ENCODE results near the gene PPOX.

PPOX gene

GRCh38 chr1:161165742-161166668 lies at the start of gene PPOX:
Gene PPOX (plus strand): TSS chr1:161166426. CDS start chr1:161166848, 422 bp downstream.
- no peaks in the 10 kb centered on the region for H4K20me1 ChIP-seq
- TF ChIP-seq Cebpa-rat (IDR thresholded peaks at IDR 0.05), result no peak
- peaks cover 28% of the 10 kb centered on the region for H3K4me1 ChIP-seq
- peak within 1 kb of the TSS; percentile 99 for H3K4me2 ChIP-seq
- peak within 1 kb of the TSS; percentile 79 for H3K9ac ChIP-seq
- H3K36me3 ChIP-seq, result peaks cover 62% of the 10 kb centered on the region
- peak within 1 kb of the TSS; percentile 75 for H3K4me3 ChIP-seq
- H3K9me3 ChIP-seq, result no peaks in the 10 kb centered on the region
- H3K27ac ChIP-seq, result peak within 1 kb of the TSS; percentile 59
- H3K27me3 ChIP-seq, result no peaks in the 10 kb centered on the region

DNA sequence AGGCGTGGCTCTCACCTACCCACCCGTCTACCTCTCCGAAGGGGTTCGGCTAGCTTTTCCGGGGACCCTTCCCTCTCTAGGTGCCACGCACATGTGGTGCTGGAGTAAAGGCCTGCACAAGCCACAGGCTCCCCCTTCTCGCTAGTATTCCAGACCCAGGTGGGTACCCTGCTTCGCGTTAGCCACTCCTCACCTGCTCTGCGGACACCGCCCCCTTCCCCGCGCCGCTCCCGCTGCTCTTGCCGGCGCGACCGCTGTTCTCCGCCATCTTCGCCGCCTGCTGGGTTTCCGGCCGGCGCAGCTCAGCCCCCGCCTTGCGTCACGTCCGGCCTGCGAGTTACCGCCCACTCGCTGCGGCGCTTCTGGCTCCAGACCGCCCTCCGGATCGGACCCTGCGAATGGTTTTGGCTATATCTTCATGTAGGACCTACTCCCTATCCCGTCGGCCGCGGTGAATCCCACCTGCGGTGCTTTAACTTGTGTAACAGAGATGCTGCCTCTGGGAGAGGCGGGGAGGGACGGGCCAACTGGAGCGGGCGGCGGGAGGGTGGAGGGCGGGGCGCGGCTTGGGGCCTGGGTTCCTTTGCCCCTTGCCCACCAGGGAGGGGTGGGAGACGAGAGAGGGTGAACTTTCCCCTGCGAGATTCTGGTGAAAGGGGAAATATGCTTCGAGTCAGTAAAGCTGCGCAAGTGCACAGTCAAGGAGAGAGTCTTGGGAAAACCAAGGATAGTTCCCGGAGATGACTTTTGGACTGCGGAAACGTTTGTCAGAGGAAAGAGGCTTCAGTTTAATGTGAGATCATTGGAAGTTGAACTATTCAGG lies 48.3 kb upstream of the PPOX start, which contains the start of the genes NIT1 and PFDN2:
Gene NIT1, plus strand, starts transcription at position 347 of the 823 bp plus-strand sequence. Its CDS starts 72 bp downstream, at position 419.
Gene PFDN2, minus strand, starts transcription at position 279 of the 823 bp plus-strand sequence. Its CDS starts 11 bp downstream, at position 268.
- H3K4me3 ChIP-seq, result peak within 1 kb of the TSS; percentile 94
- H3K27ac ChIP-seq, result peak within 1 kb of the TSS; percentile 90
- H3K27me3 ChIP-seq, result no peaks in the 10 kb centered on the region
- H3K36me3 ChIP-seq, result peaks cover 65% of the 10 kb centered on the region
- no peaks in the 10 kb centered on the region for H3K9me3 ChIP-seq
- H4K20me1 ChIP-seq, result peaks cover 41% of the 10 kb centered on the region
- no peak for TF ChIP-seq Cebpa-rat (IDR thresholded peaks at IDR 0.05)
- H3K9ac ChIP-seq, result peak within 1 kb of the TSS; percentile 93
- peak within 1 kb of the TSS; percentile 96 for H3K4me2 ChIP-seq
- H3K4me1 ChIP-seq, result peaks cover 62% of the 10 kb centered on the region

DNA sequence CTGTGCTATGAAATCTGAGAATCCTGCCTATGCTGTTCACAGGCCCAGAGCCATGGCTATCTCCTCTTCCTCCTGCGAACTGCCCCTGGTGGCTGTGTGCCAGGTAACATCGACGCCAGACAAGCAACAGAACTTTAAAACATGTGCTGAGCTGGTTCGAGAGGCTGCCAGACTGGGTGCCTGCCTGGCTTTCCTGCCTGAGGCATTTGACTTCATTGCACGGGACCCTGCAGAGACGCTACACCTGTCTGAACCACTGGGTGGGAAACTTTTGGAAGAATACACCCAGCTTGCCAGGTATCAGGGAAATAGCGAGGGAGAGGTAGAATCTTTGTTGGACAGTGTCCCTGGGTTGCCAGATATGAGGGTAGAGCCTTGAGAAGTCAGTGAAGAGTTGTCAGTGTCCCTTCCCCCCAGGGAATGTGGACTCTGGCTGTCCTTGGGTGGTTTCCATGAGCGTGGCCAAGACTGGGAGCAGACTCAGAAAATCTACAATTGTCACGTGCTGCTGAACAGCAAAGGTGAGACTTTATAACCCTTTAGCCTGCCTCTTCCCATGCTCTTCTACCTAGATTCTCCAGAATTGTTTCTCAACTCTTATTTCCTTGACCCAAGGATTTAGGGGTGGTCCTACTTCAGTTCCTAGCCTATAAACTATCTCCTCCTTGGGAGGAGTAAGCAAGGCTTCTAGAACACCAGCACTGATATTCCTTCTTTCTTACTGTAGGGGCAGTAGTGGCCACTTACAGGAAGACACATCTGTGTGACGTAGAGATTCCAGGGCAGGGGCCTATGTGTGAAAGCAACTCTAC lies 46.9 kb upstream of the PPOX start:
- H3K9me3 ChIP-seq, result no peaks in the 10 kb centered on the region
- TF ChIP-seq Cebpa-rat (IDR thresholded peaks at IDR 0.05), result no peak
- H3K9ac ChIP-seq, result peak overlapping the region; percentile 93
- H3K36me3 ChIP-seq, result peaks cover 68% of the 10 kb centered on the region
- H3K4me3 ChIP-seq, result peak overlapping the region; percentile 94; the same call in 1 of the 2 replicates
- peak overlapping the region; percentile 96 for H3K4me2 ChIP-seq
- no peaks in the 10 kb centered on the region for H3K27me3 ChIP-seq
- H3K27ac ChIP-seq, result peak overlapping the region; percentile 90
- peaks cover 49% of the 10 kb centered on the region for H3K4me1 ChIP-seq
- peaks cover 36% of the 10 kb centered on the region for H4K20me1 ChIP-seq

DNA sequence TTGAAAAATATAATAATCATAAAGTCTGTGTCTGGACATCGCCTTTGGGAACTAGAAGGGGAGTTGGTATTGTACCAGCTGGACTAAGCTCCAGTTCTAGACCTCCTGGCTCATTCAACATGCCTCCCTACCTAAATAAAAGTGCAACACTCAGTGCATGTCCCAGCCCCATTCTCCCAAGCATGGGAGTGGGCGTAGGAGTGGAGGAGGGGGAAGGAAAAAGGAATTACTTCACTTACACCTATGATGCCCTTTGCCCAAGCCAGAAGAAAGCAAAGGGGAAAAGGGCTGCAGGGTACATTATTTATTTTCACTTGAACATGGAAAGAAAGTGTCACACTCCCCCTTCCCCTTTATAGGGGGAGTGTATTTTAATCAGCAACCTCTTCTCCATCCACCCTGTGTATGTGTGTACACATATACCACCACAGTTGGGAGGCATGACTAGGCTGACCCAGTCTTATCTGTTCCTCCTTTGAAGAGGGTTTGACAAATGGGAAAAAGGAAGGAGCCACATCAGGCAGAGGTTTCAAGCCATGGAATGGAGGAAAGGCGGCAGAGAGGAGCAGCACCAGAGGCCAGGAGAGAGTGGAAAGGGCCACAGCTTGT lies 45.1 kb upstream of the PPOX start:
- no peak overlapping the region for H3K27ac ChIP-seq
- H3K4me1 ChIP-seq, result peaks cover 32% of the 10 kb centered on the region
- H3K4me3 ChIP-seq, result no peak overlapping the region
- H3K27me3 ChIP-seq, result no peaks in the 10 kb centered on the region
- peaks cover 68% of the 10 kb centered on the region for H3K36me3 ChIP-seq
- no peaks in the 10 kb centered on the region for H3K9me3 ChIP-seq
- H3K4me2 ChIP-seq, result no peak overlapping the region
- H4K20me1 ChIP-seq, result peaks cover 35% of the 10 kb centered on the region
- 0 out of 2 replicates have a peak overlapping the region, but pooled peaks have one; percentile 21 for H3K9ac ChIP-seq
- no peak for TF ChIP-seq Cebpa-rat (IDR thresholded peaks at IDR 0.05)

DNA sequence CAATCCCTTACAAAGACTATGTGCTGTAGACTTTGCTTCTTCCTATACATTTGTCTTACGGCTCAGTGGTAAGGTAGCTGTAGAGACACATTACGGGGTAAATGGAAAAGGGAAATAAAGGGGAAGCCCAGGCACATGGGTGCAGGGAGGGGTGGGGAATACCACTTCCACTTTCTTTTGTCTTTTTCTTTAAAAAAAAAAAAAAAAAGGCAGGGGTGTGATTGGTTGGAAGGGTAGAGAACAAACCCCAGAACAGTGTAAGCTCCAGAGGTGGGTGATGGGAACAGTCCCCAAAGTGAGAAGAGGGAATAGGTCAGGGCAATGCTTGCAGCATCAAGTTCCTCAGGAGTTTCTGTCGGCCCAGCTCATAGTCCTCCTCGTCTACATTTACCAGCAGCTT lies 44.4 kb upstream of the PPOX start:
- TF ChIP-seq Cebpa-rat (IDR thresholded peaks at IDR 0.05), result no peak
- Histone ChIP-seq H4K20me1 (peaks cover 30% of the 10 kb centered on the region), H3K27ac (no peak overlapping the region), H3K4me1 (peaks cover 25% of the 10 kb centered on the region), H3K9me3 (no peaks in the 10 kb centered on the region), H3K4me3 (no peak overlapping the region), H3K4me2 (no peak overlapping the region), H3K36me3 (peaks cover 71% of the 10 kb centered on the region), H3K27me3 (no peaks in the 10 kb centered on the region), H3K9ac (0 out of 2 replicates have a peak overlapping the region, but pooled peaks have one; percentile 21)

DNA sequence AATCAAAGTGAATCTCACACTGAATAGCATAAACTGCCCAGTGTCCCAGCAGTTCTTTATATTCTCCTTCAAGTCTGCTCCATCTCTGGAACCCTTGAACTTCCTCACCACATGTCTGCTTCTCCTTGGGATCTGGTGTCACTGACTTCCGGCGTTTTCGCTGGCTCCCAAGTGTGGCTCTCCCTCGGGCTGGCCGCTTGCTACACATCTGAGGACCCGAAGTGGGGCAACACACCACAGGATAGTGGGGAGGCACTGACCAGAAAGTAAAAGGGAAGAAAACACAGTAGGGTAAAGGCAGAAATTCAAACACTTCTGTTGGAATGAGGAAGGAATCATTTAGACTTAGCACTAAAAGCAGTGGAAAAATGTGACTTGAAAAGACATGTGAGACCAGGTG lies 43.3 kb upstream of the PPOX start:
- H4K20me1 ChIP-seq, result peaks cover 36% of the 10 kb centered on the region
- H3K4me1 ChIP-seq, result peaks cover 29% of the 10 kb centered on the region
- H3K27ac ChIP-seq, result no peak overlapping the region
- no peaks in the 10 kb centered on the region for H3K27me3 ChIP-seq
- TF ChIP-seq Cebpa-rat (IDR thresholded peaks at IDR 0.05), result no peak
- peaks cover 83% of the 10 kb centered on the region for H3K36me3 ChIP-seq
- H3K9me3 ChIP-seq, result no peaks in the 10 kb centered on the region
- H3K4me3 ChIP-seq, result no peak overlapping the region
- no peak overlapping the region for H3K9ac ChIP-seq
- no peak overlapping the region for H3K4me2 ChIP-seq

- no peak overlapping the region for H3K4me2 ChIP-seq
- H3K27ac ChIP-seq, result no peak overlapping the region
- H3K9me3 ChIP-seq, result no peaks in the 10 kb centered on the region
- peaks cover 45% of the 10 kb centered on the region for H3K4me1 ChIP-seq
- peaks cover 79% of the 10 kb centered on the region for H3K36me3 ChIP-seq
- peaks cover 48% of the 10 kb centered on the region for H4K20me1 ChIP-seq
- TF ChIP-seq Cebpa-rat (IDR thresholded peaks at IDR 0.05), result no peak
- H3K27me3 ChIP-seq, result no peaks in the 10 kb centered on the region
- no peak overlapping the region for H3K9ac ChIP-seq
- H3K4me3 ChIP-seq, result no peak overlapping the region
Observed at GRCh38 chr1:161127649-161128048, 38.6 kb upstream of the PPOX start.

DNA sequence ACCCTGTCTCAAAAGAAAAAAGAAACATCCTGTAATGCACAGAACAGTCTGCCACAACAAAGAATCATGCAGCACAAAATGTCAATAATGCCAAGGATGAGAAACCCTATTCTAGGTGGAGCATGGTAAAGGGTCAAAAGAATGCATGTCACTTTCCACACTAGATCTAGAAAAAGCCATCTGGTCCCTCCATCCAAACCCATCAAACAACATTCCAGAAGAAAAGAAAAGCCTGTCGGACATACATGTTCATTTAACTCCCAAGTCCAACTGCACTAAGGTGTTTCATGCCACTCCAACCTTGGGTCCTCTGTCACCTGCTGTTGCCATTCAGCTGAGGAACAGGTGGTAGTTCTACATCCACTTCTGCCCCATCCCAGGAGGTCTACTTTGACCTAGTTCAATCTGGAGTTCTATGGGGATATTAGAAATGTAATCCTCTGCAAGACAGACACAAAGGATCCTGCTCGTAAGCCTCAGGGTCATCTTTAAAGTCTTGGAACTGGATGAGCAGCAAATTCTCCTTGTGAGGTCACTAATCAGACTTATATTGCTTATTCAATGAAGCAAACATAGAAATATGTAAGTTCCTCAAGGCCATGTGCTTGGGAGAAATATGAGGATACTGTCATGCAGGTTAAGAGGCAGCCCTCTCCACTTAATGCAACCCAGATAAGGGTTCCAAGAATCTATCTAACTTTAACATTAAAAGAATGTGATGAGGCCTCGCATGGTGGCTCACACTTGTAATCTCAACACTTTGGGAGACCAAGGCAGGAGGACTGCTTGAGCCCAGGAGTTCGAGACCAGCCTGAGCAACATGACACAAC lies 37.4 kb upstream of the PPOX start:
- H3K9ac ChIP-seq, result no peak overlapping the region
- H3K27me3 ChIP-seq, result no peaks in the 10 kb centered on the region
- H3K4me1 ChIP-seq, result peaks cover 50% of the 10 kb centered on the region
- no peak overlapping the region for H3K4me2 ChIP-seq
- no peak for TF ChIP-seq Cebpa-rat (IDR thresholded peaks at IDR 0.05)
- H3K4me3 ChIP-seq, result no peak overlapping the region
- no peaks in the 10 kb centered on the region for H3K9me3 ChIP-seq
- H4K20me1 ChIP-seq, result peaks cover 45% of the 10 kb centered on the region
- peaks cover 68% of the 10 kb centered on the region for H3K36me3 ChIP-seq
- no peak overlapping the region for H3K27ac ChIP-seq
